Measurements from ENCODE around the gene DES.

DES gene

GRCh38 chr2:219418155-219419011 is at the start of gene DES:
Gene DES (plus strand): TSS chr2:219418377. CDS start chr2:219418463, 86 bp downstream.
- in situ Hi-C loops (cut with HindIII; ENCODE audit: low sequenced_read_pairs) = loop anchor here (25.0 kb wide), 1 partner anchor 119 kb away; the partner anchor contains the start of genes CHPF and TMEM198
- no peak for TF ChIP-seq CTCF (IDR thresholded peaks at IDR 0.05; ENCODE audit: low read depth, low read length, missing control alignments)
- DNase-seq (ENCODE audit: low read depth) = no peak
- H3K4me3 ChIP-seq (ENCODE audit: low read depth, low read length) = peak within 1 kb of the TSS; percentile 16

- DNase-seq (ENCODE audit: low read depth) = peak; percentile 59
- in situ Hi-C loops (cut with HindIII; ENCODE audit: low sequenced_read_pairs) = loop anchor here (10.0 kb wide), 1 partner anchor 124 kb away; the partner anchor contains the start of genes GLB1L and STK16
- no peak for TF ChIP-seq CTCF (IDR thresholded peaks at IDR 0.05; ENCODE audit: low read depth, low read length, missing control alignments)
- H3K4me3 ChIP-seq (ENCODE audit: low read depth, low read length) = no peak overlapping the region
Measured at GRCh38 chr2:219368690-219369191, 49.4 kb upstream of the DES start.

GRCh38 chr2:219369447-219369861 is 48.7 kb upstream of the DES start:
- DNase-seq (ENCODE audit: low read depth) = peak; percentile 13
- in situ Hi-C loops (cut with HindIII; ENCODE audit: low sequenced_read_pairs) = loop anchor here (10.0 kb wide), 1 partner anchor 125 kb away; the partner anchor contains the start of genes GLB1L and STK16
- no peak for TF ChIP-seq CTCF (IDR thresholded peaks at IDR 0.05; ENCODE audit: low read depth, low read length, missing control alignments)
- no peak overlapping the region for H3K4me3 ChIP-seq (ENCODE audit: low read depth, low read length)

GRCh38 chr2:219378163-219378851 is 39.9 kb upstream of the DES start:
- TF ChIP-seq CTCF (IDR thresholded peaks at IDR 0.05; ENCODE audit: low read depth, low read length, missing control alignments) = no peak
- in situ Hi-C loops (cut with HindIII; ENCODE audit: low sequenced_read_pairs) = no loop called here
- H3K4me3 ChIP-seq (ENCODE audit: low read depth, low read length) = no peak overlapping the region
- no peak for DNase-seq (ENCODE audit: low read depth)

- no peak for DNase-seq (ENCODE audit: low read depth)
- in situ Hi-C loops (cut with HindIII; ENCODE audit: low sequenced_read_pairs) = no loop called here
- no peak overlapping the region for H3K4me3 ChIP-seq (ENCODE audit: low read depth, low read length)
- TF ChIP-seq CTCF (IDR thresholded peaks at IDR 0.05; ENCODE audit: low read depth, low read length, missing control alignments) = no peak
Measured at GRCh38 chr2:219380926-219381325, 37.3 kb upstream of the DES start.

GRCh38 chr2:219381448-219381847 is 36.7 kb upstream of the DES start:
- no peak for TF ChIP-seq CTCF (IDR thresholded peaks at IDR 0.05; ENCODE audit: low read depth, low read length, missing control alignments)
- H3K4me3 ChIP-seq (ENCODE audit: low read depth, low read length) = no peak overlapping the region
- DNase-seq (ENCODE audit: low read depth) = no peak
- in situ Hi-C loops (cut with HindIII; ENCODE audit: low sequenced_read_pairs) = no loop called here

Measured in astrocyte of the cerebellum (primary cell).